Testis (tissue), 3 donors: Measurements from ENCODE around the gene SLC1A3. TPM values are rescaled to one million over a fixed set of nuclear protein-coding genes. Genes with fewer than 3 reads are reported as not detected.
A peak's percentile ranks its signal among the peaks of the same experiment; 100 is the strongest.

Experiments used
- DNase-seq: peaks from one replicate; pipeline ENCODE4 v3.0.0-alpha.2; 2019
- H3K27ac ChIP-seq, 2 donors: fragments of 200-600 bp; sonication (generic); one replicate each; pipeline ENCODE4 v1.5.1; 2019
- H3K27me3 ChIP-seq: fragments of 200-600 bp; sonication (generic); one replicate; pipeline ENCODE4 v1.5.1; 2019
- H3K36me3 ChIP-seq: fragments of 200-600 bp; sonication (generic); one replicate; pipeline ENCODE4 v1.5.1; 2017; ENCODE audit warnings: low read depth; ENCODE audit errors: missing control alignments
- H3K4me1 ChIP-seq: fragments of 200-600 bp; sonication (generic); one replicate; pipeline ENCODE4 v1.5.1; 2019
- H3K4me3 ChIP-seq, 2 donors: fragments of 200-600 bp; sonication (generic); one replicate each; pipeline ENCODE4 v1.5.1; 2017 to 2019
- H3K9me3 ChIP-seq: fragments of 200-600 bp; sonication (generic); one replicate; pipeline ENCODE4 v1.5.1; 2017
- POLR2A ChIP-seq: fragments of 450-650 bp; IDR thresholded peaks from one replicate; pipeline ENCODE4 v1.6.1; 2017; ENCODE audit warnings: antibody characterized with exemption, mild to moderate bottlenecking, moderate library complexity
- WGBS, 2 donors: methylation state at CpG; one replicate each; pipeline ENCODE4 v1.1.5; 2018; 5-methylcytosine and 5-hydroxymethylcytosine counted together
- intact Hi-C: fragments of 100-400 bp; cut with DNase I; formaldehyde crosslinking; loops from one replicate; pipeline ENCODE4 v1.15.1; 2023; ENCODE audit warnings: low total_unique reads
- polyA plus RNA-seq: library from polyadenylated mRNA; stranded (reverse); fragments of 350-450 nt; fragmentation: Illumina TruSeq; extraction: RNeasy Lipid Tissue Mini Kit (QIAGEN cat#74804); gene quantifications from one replicate; pipeline ENCODE4 v1.2.3, GENCODE V29; 2014; ENCODE audit warnings: low read depth, low replicate concordance; ENCODE audit not compliant: insufficient read depth
- total RNA-seq, 2 donors: library from RNA; depleted of rRNA; stranded (reverse); fragments of >200 nt; gene quantifications; one replicate each; pipeline ENCODE4 v1.2.3, GENCODE V29; 2016
- TF ChIP-seq, protein P1 (sequence below), 3 experiments: fragments of 450-650 bp in 2 of 3; fragments of 200-600 bp in 1 of 3; sonication (generic) in 1 of 3; IDR thresholded peaks; one replicate each; pipeline ENCODE4 v1.5.1; 2016 to 2019; ENCODE audit warnings: antibody characterized with exemption in 3 of 3, mild to moderate bottlenecking in 2 of 3, moderate library complexity in 1 of 3

Gene SLC1A3
- total and polyA plus RNA-seq, 3 donors from 2014 or later, result 3.6 to 10.8 (median 6.6) TPM

GRCh38 chr5:36660397-36661049, 54.1 kb downstream of the SLC1A3 start:
- whole genome bisulfite sequencing, 2 donors, result 44 to 50% methylated on average over 5 of the region's 5 CpGs
- TF ChIP-seq, protein P1, sequence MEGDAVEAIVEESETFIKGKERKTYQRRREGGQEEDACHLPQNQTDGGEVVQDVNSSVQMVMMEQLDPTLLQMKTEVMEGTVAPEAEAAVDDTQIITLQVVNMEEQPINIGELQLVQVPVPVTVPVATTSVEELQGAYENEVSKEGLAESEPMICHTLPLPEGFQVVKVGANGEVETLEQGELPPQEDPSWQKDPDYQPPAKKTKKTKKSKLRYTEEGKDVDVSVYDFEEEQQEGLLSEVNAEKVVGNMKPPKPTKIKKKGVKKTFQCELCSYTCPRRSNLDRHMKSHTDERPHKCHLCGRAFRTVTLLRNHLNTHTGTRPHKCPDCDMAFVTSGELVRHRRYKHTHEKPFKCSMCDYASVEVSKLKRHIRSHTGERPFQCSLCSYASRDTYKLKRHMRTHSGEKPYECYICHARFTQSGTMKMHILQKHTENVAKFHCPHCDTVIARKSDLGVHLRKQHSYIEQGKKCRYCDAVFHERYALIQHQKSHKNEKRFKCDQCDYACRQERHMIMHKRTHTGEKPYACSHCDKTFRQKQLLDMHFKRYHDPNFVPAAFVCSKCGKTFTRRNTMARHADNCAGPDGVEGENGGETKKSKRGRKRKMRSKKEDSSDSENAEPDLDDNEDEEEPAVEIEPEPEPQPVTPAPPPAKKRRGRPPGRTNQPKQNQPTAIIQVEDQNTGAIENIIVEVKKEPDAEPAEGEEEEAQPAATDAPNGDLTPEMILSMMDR (IDR thresholded peaks at IDR 0.05), result no peak
- no peak for TF ChIP-seq POLR2A
- no peaks in the 10 kb centered on the region for H3K27me3 ChIP-seq
- H3K36me3 ChIP-seq, result no peaks in the 10 kb centered on the region
- intact Hi-C loops, result no loop called here
- no peak overlapping the region for H3K27ac ChIP-seq
- no peak for DNase-seq
- no peaks in the 10 kb centered on the region for H3K9me3 ChIP-seq
- peaks cover 4% of the 10 kb centered on the region for H3K4me1 ChIP-seq
- no peak overlapping the region for H3K4me3 ChIP-seq

DNA sequence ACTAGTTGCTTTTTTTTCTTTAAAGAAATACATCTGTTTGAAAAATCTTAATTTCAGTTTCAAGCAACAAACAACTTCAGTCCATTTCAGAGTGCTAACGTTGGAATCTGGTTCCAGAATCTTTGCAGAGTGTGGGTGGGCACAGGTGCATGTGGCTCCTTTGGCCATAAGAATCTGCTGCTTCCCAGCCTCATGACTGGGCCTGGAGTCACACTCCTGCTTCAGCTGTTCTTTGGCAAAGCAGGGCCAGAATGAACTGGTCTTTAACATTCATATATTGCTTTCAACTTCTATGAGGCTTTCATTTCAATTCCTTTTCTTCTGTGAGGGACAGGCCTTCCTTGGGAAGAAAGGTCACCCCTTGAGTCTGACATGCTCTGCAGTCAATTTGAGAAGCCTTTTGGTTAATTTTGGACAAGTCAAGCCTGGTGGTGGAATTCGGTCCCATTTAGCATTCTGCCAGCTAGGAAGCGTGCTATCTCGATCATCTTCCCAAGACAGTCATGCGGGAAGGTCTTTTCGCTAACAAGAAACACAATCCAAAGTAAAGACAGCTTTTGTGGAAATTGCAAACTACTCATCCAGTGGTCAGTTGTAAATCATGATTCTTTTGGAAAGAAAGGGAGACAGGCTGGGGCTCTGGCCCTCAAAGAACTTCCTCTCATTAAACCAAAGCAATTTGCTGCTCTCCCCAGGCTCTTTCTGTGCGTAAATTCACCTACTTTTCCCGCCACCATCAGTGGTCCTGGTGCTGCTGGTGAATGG, 55.2 kb downstream of the SLC1A3 start:
- intact Hi-C loops, result no loop called here
- H3K4me3 ChIP-seq, result peak overlapping the region in 1 of 2 donors; percentile 15
- no peak overlapping the region for H3K27ac ChIP-seq
- H3K27me3 ChIP-seq, result no peaks in the 10 kb centered on the region
- 69 to 79% methylated on average over 8 of the region's 8 CpGs for WGBS, 2 donors
- H3K36me3 ChIP-seq, result no peaks in the 10 kb centered on the region
- DNase-seq, result no peak
- TF ChIP-seq POLR2A, result no peak
- TF ChIP-seq, protein P1 (IDR thresholded peaks at IDR 0.05), result no peak
- H3K9me3 ChIP-seq, result no peaks in the 10 kb centered on the region
- peaks cover 4% of the 10 kb centered on the region for H3K4me1 ChIP-seq

GRCh38 chr5:36662291-36662851, 56.0 kb downstream of the SLC1A3 start:
- TF ChIP-seq, protein P1 (IDR thresholded peaks at IDR 0.05), result no peak
- no peak for TF ChIP-seq POLR2A
- Histone ChIP-seq H3K27ac (no peak overlapping the region), H3K36me3 (no peaks in the 10 kb centered on the region), H3K27me3 (no peaks in the 10 kb centered on the region), H3K4me1 (peaks cover 4% of the 10 kb centered on the region), H3K4me3 (peak overlapping the region in 1 of 2 donors; percentile 15), H3K9me3 (no peaks in the 10 kb centered on the region)
- WGBS, 2 donors, result 54 to 77% methylated on average over 22 of the region's 22 CpGs
- intact Hi-C loops, result no loop called here
- peak; percentile 30 for DNase-seq

GRCh38 chr5:36664766-36665165, 58.4 kb downstream of the SLC1A3 start:
- peaks cover 4% of the 10 kb centered on the region for H3K4me1 ChIP-seq
- no peak overlapping the region for H3K4me3 ChIP-seq
- H3K27ac ChIP-seq, result no peak overlapping the region
- DNase-seq, result no peak
- WGBS, 2 donors, result 71 to 90% methylated on average over 3 of the region's 3 CpGs
- no peaks in the 10 kb centered on the region for H3K36me3 ChIP-seq
- H3K27me3 ChIP-seq, result no peaks in the 10 kb centered on the region
- intact Hi-C loops, result no loop called here
- TF ChIP-seq POLR2A, result no peak
- TF ChIP-seq, protein P1 (IDR thresholded peaks at IDR 0.05), result no peak
- H3K9me3 ChIP-seq, result no peaks in the 10 kb centered on the region
